Measurements from ENCODE around the gene KCNC1.

Gene KCNC1

GRCh38 chr11:17822401-17822781, 87.8 kb downstream of the KCNC1 start:
- DNase-seq (ENCODE audit: low read depth): no peak

GRCh38 chr11:17827006-17827405, 92.4 kb downstream of the KCNC1 start:
- no peak for DNase-seq (ENCODE audit: low read depth)

GRCh38 chr11:17828311-17828751, 93.8 kb downstream of the KCNC1 start:
- DNase-seq (ENCODE audit: low read depth): peak; percentile 29

DNA sequence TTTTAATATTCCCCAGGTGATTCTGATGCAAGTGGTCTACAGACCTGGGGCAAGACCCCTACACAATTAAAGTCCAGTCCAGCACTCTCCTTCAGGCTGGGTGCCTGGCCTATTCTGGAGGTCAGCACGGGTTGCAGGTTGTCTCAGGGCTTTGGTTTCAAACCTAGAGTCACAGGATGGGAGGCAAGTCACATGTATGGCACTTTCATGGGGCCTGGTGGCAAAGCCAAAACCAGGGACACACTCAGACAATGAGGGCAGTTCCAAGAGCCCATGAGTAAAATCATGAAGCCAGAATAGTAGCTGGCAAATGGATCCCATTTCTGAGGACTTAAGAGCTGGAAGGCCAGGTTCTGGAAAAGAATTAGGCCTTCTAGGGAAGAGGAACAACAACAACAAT, 96.6 kb downstream of the KCNC1 start:
- no peak for DNase-seq (ENCODE audit: low read depth)

- no peak for DNase-seq (ENCODE audit: low read depth)
Measured at GRCh38 chr11:17831883-17832282, 97.3 kb downstream of the KCNC1 start.
